A549 (cell line): ENCODE data around the gene RUNX2. TPM values are rescaled to one million over a fixed set of nuclear protein-coding genes. Genes with fewer than 3 reads are reported as not detected.
A peak's percentile ranks its signal among the peaks of the same experiment; 100 is the strongest.

Experiments used
- ATAC-seq, 2 experiments: fragments of 200-7000 bp in 1 of 2; fragments of >200 bp in 1 of 2; cut with Nextera tagmentation in 1 of 2; cut with Tn5 transposase in 1 of 2; 3 replicates each; pipeline versions ENCODE4 v1.8.0 to v1.9.1; 2018 to 2020; ENCODE audit warnings: mild to moderate bottlenecking in 1 of 2, moderate library complexity in 1 of 2
- CTCF ChIA-PET: fragments of 300-600 bp; sonication (Branson Sonifier 250); formaldehyde crosslinking; extraction: SDS; loops from one replicate; lab custom pipeline; 2021; ENCODE audit warnings: antibody characterized with exemption, inconsistent platforms; lab: Yijun Ruan, JAX
- POLR2A ChIA-PET: fragments of 350-600 bp; formaldehyde crosslinking; extraction: SDS; loops from one replicate; lab custom pipeline; 2021; ENCODE audit warnings: antibody characterized with exemption, inconsistent platforms; lab: Yijun Ruan, JAX
- DNase-seq, 2 experiments: peaks; one replicate each; pipeline versions ENCODE4 v3.0.0 to v3.0.0-alpha.2; 2011 to 2016; ENCODE audit warnings: low read depth in 1 of 2, low spot score in 1 of 2
- FAIRE-seq: peaks from 2 replicates; lab custom pipeline; 2011; peaks lifted over from hg19 to GRCh38; lab: Jason Lieb, UNC
- H3K27ac ChIP-seq, 2 experiments: fragments of >200 bp; sonication (Bioruptor Twin); formaldehyde crosslinking; 3 replicates each; pipeline ENCODE4 v1.5.1; 2016 to 2017
- H3K4me1 ChIP-seq: fragments of >200 bp; sonication (Bioruptor Twin); formaldehyde crosslinking; 3 replicates; pipeline ENCODE4 v1.6.1; 2016
- H3K4me2 ChIP-seq: fragments of >200 bp; sonication (Bioruptor Twin); formaldehyde crosslinking; 3 replicates; pipeline ENCODE4 v1.6.1; 2016
- H3K4me3 ChIP-seq: fragments of >200 bp; sonication (Bioruptor Twin); formaldehyde crosslinking; 3 replicates; pipeline ENCODE4 v1.5.1; 2016
- H3K9me3 ChIP-seq: fragments of >200 bp; sonication (Bioruptor Twin); formaldehyde crosslinking; 3 replicates; pipeline ENCODE4 v1.6.1; 2016
- ATOH8 ChIP-seq: fragments of 250-450 bp; sonication (Bioruptor Pico); IDR thresholded peaks from 2 replicates; pipeline ENCODE4 v1.5.0; 2020; ENCODE audit warnings: low read depth, mild to moderate bottlenecking, moderate library complexity
- BCL3 ChIP-seq: fragments of >200 bp; sonication (Bioruptor Twin); formaldehyde crosslinking; IDR thresholded peaks from 3 replicates; pipeline ENCODE4 v1.6.1; 2016
- BHLHE40 ChIP-seq: IDR thresholded peaks from 2 replicates; pipeline ENCODE4 v1.6.1; 2012; ENCODE audit warnings: low read depth, low read length, inconsistent platforms
- CBX8 ChIP-seq: fragments of 200-600 bp; sonication (generic); IDR thresholded peaks from 2 replicates; pipeline ENCODE4 v1.6.1; 2016
- CEBPB ChIP-seq, 2 experiments: fragments of >200 bp in 1 of 2; sonication (Bioruptor Twin) in 1 of 2; formaldehyde crosslinking in 1 of 2; IDR thresholded peaks; 2 replicates each; pipeline ENCODE4 v1.6.1; 2012 to 2016
- EHF ChIP-seq: fragments of 250-450 bp; sonication (Bioruptor Pico); IDR thresholded peaks from 2 replicates; pipeline ENCODE4 v1.5.0; 2020; ENCODE audit warnings: mild to moderate bottlenecking
- EP300 ChIP-seq, 2 experiments: fragments of >200 bp; sonication (Bioruptor Twin); formaldehyde crosslinking; IDR thresholded peaks; 2 replicates in 1 of 2; 3 replicates in 1 of 2; pipeline ENCODE4 v1.6.1; 2016 to 2017
- FOSL2 ChIP-seq, 2 experiments: fragments of 450-650 bp in 1 of 2; fragments of >200 bp in 1 of 2; sonication (Bioruptor Twin) in 1 of 2; formaldehyde crosslinking; IDR thresholded peaks; 2 replicates each; pipeline versions ENCODE4 v1.5.0 to v1.6.1; 2016 to 2020; ENCODE audit warnings: mild to moderate bottlenecking in 1 of 2, moderate library complexity in 1 of 2
- GATA3 ChIP-seq: IDR thresholded peaks from 2 replicates; pipeline ENCODE4 v1.6.1; 2012; ENCODE audit warnings: borderline replicate concordance
- HDAC2 ChIP-seq: fragments of 200-600 bp; sonication (generic); IDR thresholded peaks from 2 replicates; pipeline ENCODE4 v1.6.1; 2016
- HEYL ChIP-seq: fragments of 250-450 bp; sonication (Bioruptor Pico); IDR thresholded peaks from 2 replicates; pipeline ENCODE4 v1.8.0; 2021; ENCODE audit warnings: mild to moderate bottlenecking, moderate library complexity
- JUN ChIP-seq, 2 experiments: fragments of >200 bp; sonication (Bioruptor Twin); formaldehyde crosslinking; IDR thresholded peaks; 2 replicates in 1 of 2; 3 replicates in 1 of 2; pipeline ENCODE4 v1.6.1; 2016 to 2017
- JUNB ChIP-seq: fragments of >200 bp; sonication (Bioruptor Twin); formaldehyde crosslinking; IDR thresholded peaks from 2 replicates; pipeline ENCODE4 v1.6.1; 2016
- MAX ChIP-seq: IDR thresholded peaks from 2 replicates; pipeline ENCODE4 v1.6.1; 2012
- MYC ChIP-seq: IDR thresholded peaks from 2 replicates; pipeline ENCODE4 v1.6.1; 2012; ENCODE audit warnings: mild to moderate bottlenecking, inconsistent platforms, low read length, improper control_type of control experiment, borderline replicate concordance
- RAD21 ChIP-seq, 2 experiments: fragments of >200 bp in 1 of 2; sonication (Bioruptor Twin) in 1 of 2; formaldehyde crosslinking in 1 of 2; IDR thresholded peaks in 1 of 2; conservative IDR thresholded peaks in 1 of 2; 2 replicates in 1 of 2; 3 replicates in 1 of 2; pipeline ENCODE4 v1.6.1; 2012 to 2018; ENCODE audit warnings: inconsistent platforms in 1 of 2
- SREBF2 ChIP-seq: fragments of 450-650 bp; IDR thresholded peaks from 2 replicates; pipeline ENCODE4 v1.6.1; 2014; ENCODE audit warnings: mild to moderate bottlenecking, moderate library complexity
- USF2 ChIP-seq: fragments of 450-650 bp; IDR thresholded peaks from 2 replicates; pipeline ENCODE4 v1.6.1; 2014; ENCODE audit warnings: antibody characterized with exemption
- ZFP36 ChIP-seq: fragments of 450-650 bp; IDR thresholded peaks from 2 replicates; pipeline ENCODE4 v1.6.1; 2014; ENCODE audit warnings: borderline replicate concordance; ENCODE audit not compliant: partially characterized antibody
- ZNF302 ChIP-seq: fragments of 250-450 bp; sonication (Bioruptor Pico); IDR thresholded peaks from 2 replicates; pipeline ENCODE4 v1.9.0; 2021; ENCODE audit warnings: inconsistent platforms, mild to moderate bottlenecking, moderate library complexity
- ZSCAN20 ChIP-seq: fragments of 250-450 bp; sonication (Bioruptor Pico); IDR thresholded peaks from 2 replicates; pipeline ENCODE4 v1.8.0; 2022; ENCODE audit warnings: mild to moderate bottlenecking, moderate library complexity
- WGBS: methylation state at CpG from one replicate; pipeline ENCODE4 v1.1.6; 2017; ENCODE audit errors: missing lambda C conversion rate; 5-methylcytosine and 5-hydroxymethylcytosine counted together
- polyA plus RNA-seq, 4 experiments: library from polyadenylated mRNA; depleted of rRNA in 3 of 4; stranded (reverse); fragments of >200 nt; fragmentation: RNase III in 1 of 4; extraction: RNeasy Plus Mini Kit Qiagen cat#74134 plus additional on column Dnase treatment in 1 of 4; gene quantifications; 2 replicates in 3 of 4; 3 replicates in 1 of 4; pipeline ENCODE4 v1.2.3, GENCODE V29; 2011 to 2017

Gene RUNX2
- polyA plus RNA-seq, 2 of the 4 experiments (the other 2 are of a cell fraction) = 0.13 to 0.83 TPM

GRCh38 chr6:45654673-45655072 is 326.5 kb downstream of the RUNX2 start:
- no peak for FAIRE-seq
- Histone ChIP-seq H3K27ac (peak overlapping the region; percentile 83 to 86), H3K4me1 (peaks cover 47% of the 10 kb centered on the region), H3K4me3 (no peak overlapping the region), H3K4me2 (peak overlapping the region; percentile 64; the same call in 2 of the 3 replicates), H3K9me3 (0 out of 3 replicates have a peak, but pooled peaks cover 7% of the 10 kb centered on the region)
- ChIA-PET POLR2A (no interaction called here), CTCF (interaction anchor here (1.0 kb wide), 1 partner anchor 60 kb away, joined by 3 read pairs; no protein-coding TSS in a partner anchor)
- no peak for DNase-seq
- 20% methylated on average over 1 of the region's 2 CpGs for WGBS
- ATAC-seq = no peak
- TF ChIP-seq CBX8 = no peak
- no peak for TF ChIP-seq ZNF302
- TF ChIP-seq HEYL = no peak

GRCh38 chr6:45655745-45656476 is 327.8 kb downstream of the RUNX2 start:
- Histone ChIP-seq H3K4me1 (peaks cover 37% of the 10 kb centered on the region), H3K4me2 (peak overlapping the region; percentile 64)
- whole genome bisulfite sequencing = 17% methylated on average over 4 of the region's 4 CpGs
- CTCF ChIA-PET = interaction anchor here (1.0 to 2.3 kb wide), 5 partner anchors 8 to 239 kb away, joined by 3 to 8 read pairs (median 3); no protein-coding TSS in a partner anchor
- peak; percentile 42 for TF ChIP-seq MAX
- no peak for TF ChIP-seq ZFP36
- no peak for TF ChIP-seq BHLHE40
- peak in 1 of 2 experiments; percentile 34; a peak in 1 of 5 replicates for TF ChIP-seq RAD21 (conservative IDR thresholded peaks at IDR 0.05 in 1 of 2, IDR thresholded peaks at IDR 0.05 in 1 of 2)
- peak; percentile 59 to 84; a peak in 3 of 5 replicates for TF ChIP-seq EP300 (IDR thresholded peaks at IDR 0.05)
- peak in 1 of 2 experiments; percentile 65; a peak in 3 of 5 replicates for TF ChIP-seq JUN (IDR thresholded peaks at IDR 0.05)
- no peak for TF ChIP-seq HDAC2
- no peak for TF ChIP-seq ZSCAN20 (CRISPR knock-in tag)
- TF ChIP-seq FOSL2 (IDR thresholded peaks at IDR 0.05) = peak; percentile 69
- peak; percentile 73 for TF ChIP-seq FOSL2 (CRISPR knock-in tag; IDR thresholded peaks at IDR 0.05)
- peak; percentile 83 for TF ChIP-seq JUNB
- 0 out of 4 replicates have a peak, but pooled peaks of 1 of the 2 experiments have one; percentile 5 for TF ChIP-seq CEBPB (IDR thresholded peaks at IDR 0.05)
- TF ChIP-seq GATA3 = peak; percentile 77; the same call in 1 of the 2 replicates
- TF ChIP-seq BCL3 = 0 out of 3 replicates have a peak, but pooled peaks have one; percentile 49
- TF ChIP-seq, all 56 proteins: peak for 9
- no peak for FAIRE-seq
- H3K4me3 ChIP-seq = no peak overlapping the region
- ATAC-seq = peak; percentile 96 to 97
- peak overlapping the region; percentile 83 to 86 for H3K27ac ChIP-seq
- DNase-seq = peak; percentile 77 to 82
- POLR2A ChIA-PET = interaction anchor here (1.0 kb wide), 1 partner anchor 234 kb away, joined by 3 read pairs; no protein-coding TSS in a partner anchor
- 0 out of 3 replicates have a peak, but pooled peaks cover 7% of the 10 kb centered on the region for H3K9me3 ChIP-seq

GRCh38 chr6:45657226-45657625 is 329.1 kb downstream of the RUNX2 start:
- Histone ChIP-seq H3K9me3 (0 out of 3 replicates have a peak, but pooled peaks cover 7% of the 10 kb centered on the region), H3K4me3 (no peak overlapping the region), H3K4me2 (no peak overlapping the region), H3K4me1 (peaks cover 29% of the 10 kb centered on the region), H3K27ac (peak overlapping the region; percentile 83 to 84)
- FAIRE-seq = no peak
- ATAC-seq = no peak
- POLR2A ChIA-PET = no interaction called here
- CTCF ChIA-PET = interaction anchor here (0.6 to 2.3 kb wide), 3 partner anchors 235 to 930 kb away, joined by 3 to 8 read pairs (median 3); no protein-coding TSS in a partner anchor
- DNase-seq = no peak
- no peak for TF ChIP-seq MYC
- no peak for TF ChIP-seq USF2
- no peak for TF ChIP-seq ATOH8 (CRISPR knock-in tag)
- no peak for TF ChIP-seq SREBF2
- no peak for TF ChIP-seq ZFP36
- TF ChIP-seq EP300 (IDR thresholded peaks at IDR 0.05) = no peak
- no peak for TF ChIP-seq EHF (CRISPR knock-in tag)
